Ishikawa (cell line): ENCODE measurements around the gene ENDOU.

Source experiments
- CEBPB ChIP-seq: IDR thresholded peaks from 2 replicates; pipeline ENCODE4 v1.6.1; 2012
- CREB1 ChIP-seq: IDR thresholded peaks from 2 replicates; pipeline ENCODE4 v1.6.1; 2012; ENCODE audit warnings: low read depth
- EGR1 ChIP-seq: IDR thresholded peaks from 2 replicates; pipeline ENCODE4 v1.6.1; 2012
- EP300 ChIP-seq: IDR thresholded peaks from 2 replicates; pipeline ENCODE4 v1.6.1; 2012; ENCODE audit warnings: borderline replicate concordance
- FOXM1 ChIP-seq: IDR thresholded peaks from 2 replicates; pipeline ENCODE4 v1.6.1; 2012; ENCODE audit warnings: low read depth, borderline replicate concordance
- NFIC ChIP-seq: IDR thresholded peaks from 2 replicates; pipeline ENCODE4 v1.6.1; 2012
- RAD21 ChIP-seq: IDR thresholded peaks from 2 replicates; pipeline ENCODE4 v1.6.1; 2012; ENCODE audit warnings: low read depth
- TAF1 ChIP-seq: IDR thresholded peaks from 2 replicates; pipeline ENCODE4 v1.6.1; 2012; ENCODE audit warnings: low read depth, mild to moderate bottlenecking
- TCF12 ChIP-seq: IDR thresholded peaks from 2 replicates; pipeline ENCODE4 v1.6.1; 2012; ENCODE audit warnings: low read depth
- TEAD4 ChIP-seq: IDR thresholded peaks from 2 replicates; pipeline ENCODE4 v1.6.1; 2012
- USF1 ChIP-seq: IDR thresholded peaks from 2 replicates; pipeline ENCODE4 v1.6.1; 2012
- YY1 ChIP-seq: IDR thresholded peaks from 2 replicates; pipeline ENCODE4 v1.6.1; 2012; ENCODE audit warnings: low read depth
- ZBTB7A ChIP-seq: IDR thresholded peaks from 2 replicates; pipeline ENCODE4 v1.6.1; 2012; ENCODE audit warnings: low read depth
- TF ChIP-seq, protein P1 (sequence below): IDR thresholded peaks from 2 replicates; pipeline ENCODE4 v1.6.1; 2012
- TF ChIP-seq, protein P2 (sequence below): IDR thresholded peaks from 2 replicates; pipeline ENCODE4 v1.6.1; 2012; ENCODE audit warnings: low read depth, mild to moderate bottlenecking

The ENDOU gene

GRCh38 chr12:47750916-47751470 lies 25.7 kb upstream of the ENDOU start:
- TF ChIP-seq, protein P1, sequence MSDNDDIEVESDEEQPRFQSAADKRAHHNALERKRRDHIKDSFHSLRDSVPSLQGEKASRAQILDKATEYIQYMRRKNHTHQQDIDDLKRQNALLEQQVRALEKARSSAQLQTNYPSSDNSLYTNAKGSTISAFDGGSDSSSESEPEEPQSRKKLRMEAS = no peak

DNA sequence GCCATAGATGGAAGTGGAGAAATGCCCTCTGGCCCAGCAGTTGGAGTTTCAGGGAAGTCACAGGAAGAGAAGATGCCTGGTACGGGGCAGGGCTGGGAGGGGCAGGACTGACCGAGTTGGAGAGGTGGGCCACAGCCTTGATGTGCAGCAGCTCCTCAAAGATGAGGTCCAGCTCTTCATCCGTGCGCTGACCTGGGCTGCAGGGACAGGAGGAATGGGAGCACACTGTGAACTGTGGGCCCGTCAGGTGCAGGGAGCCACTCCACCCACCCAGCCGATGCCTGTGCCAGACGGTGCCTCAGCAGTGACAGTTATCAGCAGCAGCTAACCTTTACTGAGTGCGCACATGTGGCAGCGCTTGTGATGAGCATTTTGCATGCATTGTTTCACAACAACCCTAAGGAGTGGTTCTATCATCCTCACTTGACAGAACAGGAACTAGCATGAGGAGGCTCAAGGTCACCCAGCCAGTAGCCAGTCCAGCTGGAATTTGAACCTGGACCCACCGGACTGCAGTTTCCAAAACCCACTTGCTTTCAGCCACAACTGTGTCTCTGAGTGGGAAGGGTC lies 25.0 kb upstream of the ENDOU start:
- TF ChIP-seq CREB1 (no peak), USF1 (no peak), EGR1 (no peak), TEAD4 (no peak), EP300 (no peak), NFIC (no peak), TAF1 (no peak), YY1 (no peak), ZBTB7A (no peak), FOXM1 (no peak), CEBPB (no peak), TCF12 (no peak), RAD21 (no peak)
- TF ChIP-seq, protein P1 = no peak
- TF ChIP-seq, protein P2, sequence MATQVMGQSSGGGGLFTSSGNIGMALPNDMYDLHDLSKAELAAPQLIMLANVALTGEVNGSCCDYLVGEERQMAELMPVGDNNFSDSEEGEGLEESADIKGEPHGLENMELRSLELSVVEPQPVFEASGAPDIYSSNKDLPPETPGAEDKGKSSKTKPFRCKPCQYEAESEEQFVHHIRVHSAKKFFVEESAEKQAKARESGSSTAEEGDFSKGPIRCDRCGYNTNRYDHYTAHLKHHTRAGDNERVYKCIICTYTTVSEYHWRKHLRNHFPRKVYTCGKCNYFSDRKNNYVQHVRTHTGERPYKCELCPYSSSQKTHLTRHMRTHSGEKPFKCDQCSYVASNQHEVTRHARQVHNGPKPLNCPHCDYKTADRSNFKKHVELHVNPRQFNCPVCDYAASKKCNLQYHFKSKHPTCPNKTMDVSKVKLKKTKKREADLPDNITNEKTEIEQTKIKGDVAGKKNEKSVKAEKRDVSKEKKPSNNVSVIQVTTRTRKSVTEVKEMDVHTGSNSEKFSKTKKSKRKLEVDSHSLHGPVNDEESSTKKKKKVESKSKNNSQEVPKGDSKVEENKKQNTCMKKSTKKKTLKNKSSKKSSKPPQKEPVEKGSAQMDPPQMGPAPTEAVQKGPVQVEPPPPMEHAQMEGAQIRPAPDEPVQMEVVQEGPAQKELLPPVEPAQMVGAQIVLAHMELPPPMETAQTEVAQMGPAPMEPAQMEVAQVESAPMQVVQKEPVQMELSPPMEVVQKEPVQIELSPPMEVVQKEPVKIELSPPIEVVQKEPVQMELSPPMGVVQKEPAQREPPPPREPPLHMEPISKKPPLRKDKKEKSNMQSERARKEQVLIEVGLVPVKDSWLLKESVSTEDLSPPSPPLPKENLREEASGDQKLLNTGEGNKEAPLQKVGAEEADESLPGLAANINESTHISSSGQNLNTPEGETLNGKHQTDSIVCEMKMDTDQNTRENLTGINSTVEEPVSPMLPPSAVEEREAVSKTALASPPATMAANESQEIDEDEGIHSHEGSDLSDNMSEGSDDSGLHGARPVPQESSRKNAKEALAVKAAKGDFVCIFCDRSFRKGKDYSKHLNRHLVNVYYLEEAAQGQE = no peak

GRCh38 chr12:47748899-47749298 lies 23.6 kb upstream of the ENDOU start:
- no peak for TF ChIP-seq EP300
- no peak for TF ChIP-seq CEBPB
- TF ChIP-seq EGR1 = no peak

- TF ChIP-seq CREB1 = no peak
- no peak for TF ChIP-seq TCF12
- no peak for TF ChIP-seq TAF1
- TF ChIP-seq FOXM1 = no peak
- no peak for TF ChIP-seq EGR1
Measured at GRCh38 chr12:47748507-47748828, 23.2 kb upstream of the ENDOU start.

GRCh38 chr12:47747596-47748506 lies 22.6 kb upstream of the ENDOU start:
- TF ChIP-seq YY1 = no peak
- TF ChIP-seq, protein P1 = no peak
- TF ChIP-seq RAD21 = no peak
- TF ChIP-seq TCF12 = no peak
- TF ChIP-seq, protein P2 = no peak
- no peak for TF ChIP-seq TAF1
- TF ChIP-seq CREB1 = no peak
- no peak for TF ChIP-seq CEBPB
- no peak for TF ChIP-seq FOXM1
- TF ChIP-seq NFIC = no peak
- TF ChIP-seq USF1 = no peak
- no peak for TF ChIP-seq TEAD4
- TF ChIP-seq ZBTB7A = no peak

GRCh38 chr12:47747126-47747525 lies 21.8 kb upstream of the ENDOU start:
- TF ChIP-seq ZBTB7A (no peak), CREB1 (no peak), YY1 (no peak), CEBPB (no peak), TAF1 (no peak), USF1 (no peak), TCF12 (no peak), TEAD4 (no peak), FOXM1 (no peak), EP300 (no peak)
- TF ChIP-seq, protein P2 = no peak
